Vagina (tissue), 2 donors: ENCODE data around the gene ATP8A1.

Source experiments
- CTCF ChIP-seq, 3 experiments: fragments of 450-650 bp in 2 of 3; fragments of 200-600 bp in 1 of 3; sonication (generic) in 1 of 3; IDR thresholded peaks; one replicate each; pipeline ENCODE4 v1.5.1; 2017 to 2019; ENCODE audit warnings: antibody characterized with exemption in 3 of 3, mild to moderate bottlenecking in 2 of 3, moderate library complexity in 2 of 3
- POLR2A ChIP-seq, 2 donors: fragments of 450-650 bp; IDR thresholded peaks; one replicate each; pipeline ENCODE4 v1.6.1; 2017; ENCODE audit warnings: antibody characterized with exemption in 2 of 2, mild to moderate bottlenecking in 2 of 2, moderate library complexity in 2 of 2

DNA sequence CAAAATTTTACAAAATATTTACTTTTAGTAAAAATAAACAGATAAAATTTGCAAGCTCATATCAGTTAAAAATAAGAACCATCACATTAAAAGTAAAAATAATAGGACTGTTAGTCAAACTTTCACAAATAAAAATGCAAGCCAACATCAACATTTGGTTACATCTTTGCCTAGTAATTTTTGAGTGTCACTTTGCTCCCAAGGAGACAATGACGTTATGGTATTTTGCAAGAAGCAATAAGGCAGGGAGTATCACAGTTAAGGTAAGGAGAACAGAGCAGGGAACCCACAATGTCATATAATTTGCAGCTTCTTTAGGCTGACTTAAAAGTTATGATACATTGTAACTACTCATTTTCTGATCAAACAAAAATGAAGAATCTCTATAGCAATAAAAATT, 98.7 kb downstream of the ATP8A1 start:
- no peak for TF ChIP-seq CTCF (IDR thresholded peaks at IDR 0.05)
- no peak for TF ChIP-seq POLR2A (IDR thresholded peaks at IDR 0.05)
